GM20000 (cell line): ENCODE data around the gene ERBB4.

ENCODE experiments used
- DNase-seq: peaks from one replicate; pipeline ENCODE4 v3.0.0; 2012; ENCODE audit warnings: low spot score
- CTCF ChIP-seq: IDR thresholded peaks from 2 replicates; pipeline ENCODE4 v1.5.1; 2012; ENCODE audit warnings: mild to moderate bottlenecking, control low read depth; ENCODE audit errors: extremely low read depth, missing control alignments

ERBB4 gene

GRCh38 chr2:212547716-212548454, 9.3 kb upstream of the ERBB4 start:
- no peak for TF ChIP-seq CTCF
- no peak for DNase-seq

- no peak for TF ChIP-seq CTCF
These were observed 8.1 kb upstream of the ERBB4 start for GRCh38 chr2:212546669-212547068.

GRCh38 chr2:212540341-212540740, 1.7 kb upstream of the ERBB4 start:
- no peak for DNase-seq
- no peak for TF ChIP-seq CTCF

More at GRCh38 chr2:212546669-212547068, 8.1 kb upstream of the ERBB4 start:
- no peak for DNase-seq

- no peak for DNase-seq
- TF ChIP-seq CTCF: no peak
These were observed 674 bp upstream of the ERBB4 start for GRCh38 chr2:212539072-212539880.

GRCh38 chr2:212537726-212538304, 787 bp downstream of the ERBB4 start:
- no peak for TF ChIP-seq CTCF
- DNase-seq: peak; percentile 29

GRCh38 chr2:212536817-212537725, 1.5 kb downstream of the ERBB4 start:
- TF ChIP-seq CTCF: no peak

More at GRCh38 chr2:212536817-212537725, 1.5 kb downstream of the ERBB4 start:
- DNase-seq: no peak
